Mesodermal cell (in vitro differentiated cells): Measurements from ENCODE around the gene CNN3.

Source experiments
- H3K27ac ChIP-seq: 2 replicates; pipeline ENCODE4 v1.7.0; 2013; ENCODE audit warnings: mild to moderate bottlenecking, low read depth, low read length, moderate library complexity; ENCODE audit not compliant: severe bottlenecking
- H3K36me3 ChIP-seq: 2 replicates; pipeline ENCODE4 v1.7.1; 2013; ENCODE audit warnings: mild to moderate bottlenecking, low read length, moderate library complexity; ENCODE audit not compliant: control insufficient read depth, insufficient read depth
- H3K4me1 ChIP-seq: one replicate; pipeline ENCODE4 v1.7.1; 2013; ENCODE audit warnings: mild to moderate bottlenecking, low read length; ENCODE audit not compliant: insufficient read depth, control insufficient read depth, poor library complexity, severe bottlenecking
- H3K4me3 ChIP-seq: 2 replicates; pipeline ENCODE4 v1.7.0; 2013; ENCODE audit warnings: low read length, control low read depth, mild to moderate bottlenecking; ENCODE audit not compliant: insufficient read depth, poor library complexity, severe bottlenecking; ENCODE audit errors: extremely low read depth
- H3K9me3 ChIP-seq: 2 replicates; pipeline ENCODE4 v1.7.1; 2013; ENCODE audit warnings: mild to moderate bottlenecking, low read length, moderate library complexity; ENCODE audit not compliant: control insufficient read depth
- WGBS, 2 experiments: methylation state at CpG; one replicate each; pipeline ENCODE4 v1.1.5; 2013; ENCODE audit warnings: missing lambda C conversion rate in 2 of 2; ENCODE audit not compliant: insufficient coverage in 2 of 2; 5-methylcytosine and 5-hydroxymethylcytosine counted together

CNN3 gene

GRCh38 chr1:94887106-94887505 is 39.8 kb downstream of the CNN3 start:
- 85 to 100% methylated on average over 1 to 2 of the region's 3 CpGs for WGBS, 2 experiments

GRCh38 chr1:94886361-94886760 is 40.5 kb downstream of the CNN3 start:
- Histone ChIP-seq H3K4me3 (no peak overlapping the region), H3K27ac (no peak overlapping the region), H3K4me1 (peaks cover 3% of the 10 kb centered on the region), H3K9me3 (no peaks in the 10 kb centered on the region), H3K36me3 (peaks cover 11% of the 10 kb centered on the region)
- WGBS, 2 experiments, result 78 to 84% methylated on average over 3 of the region's 5 CpGs

More at GRCh38 chr1:94887106-94887505, 39.8 kb downstream of the CNN3 start:
- Histone ChIP-seq H3K36me3 (peaks cover 14% of the 10 kb centered on the region), H3K4me3 (no peak overlapping the region), H3K4me1 (peaks cover 3% of the 10 kb centered on the region), H3K27ac (no peak overlapping the region), H3K9me3 (no peaks in the 10 kb centered on the region)

GRCh38 chr1:94884507-94884906 is 42.4 kb downstream of the CNN3 start:
- peaks cover 3% of the 10 kb centered on the region for H3K4me1 ChIP-seq
- H3K4me3 ChIP-seq, result no peak overlapping the region
- peak overlapping the region; percentile 85 for H3K27ac ChIP-seq
- 78 to 79% methylated on average over 2 to 5 of the region's 6 CpGs for WGBS, 2 experiments
- peaks cover 6% of the 10 kb centered on the region for H3K36me3 ChIP-seq
- no peaks in the 10 kb centered on the region for H3K9me3 ChIP-seq

DNA sequence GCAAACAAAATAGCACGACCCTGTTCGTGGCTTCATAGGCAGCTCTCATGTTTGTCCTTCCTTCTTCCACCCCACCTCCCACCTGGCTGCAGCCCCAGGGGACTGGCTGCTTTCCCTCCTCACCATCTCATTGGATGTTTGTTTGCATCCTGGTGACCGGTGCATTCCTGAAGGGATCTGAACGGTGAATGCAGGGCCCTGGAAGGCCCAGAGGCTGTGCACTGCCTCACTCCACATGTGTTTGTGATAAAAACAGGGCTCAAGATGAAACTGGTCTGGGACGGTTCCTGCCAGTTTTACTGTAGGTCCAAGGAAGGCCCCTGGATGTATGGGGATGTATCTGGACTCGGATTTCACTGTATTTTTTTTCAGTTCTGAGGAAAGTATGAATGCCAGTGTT is 42.8 kb downstream of the CNN3 start:
- peaks cover 2% of the 10 kb centered on the region for H3K36me3 ChIP-seq
- H3K9me3 ChIP-seq, result no peaks in the 10 kb centered on the region
- peaks cover 3% of the 10 kb centered on the region for H3K4me1 ChIP-seq
- H3K27ac ChIP-seq, result peak overlapping the region; percentile 85
- H3K4me3 ChIP-seq, result no peak overlapping the region
- WGBS, 2 experiments, result 28 to 38% methylated on average over 4 to 5 of the region's 6 CpGs

DNA sequence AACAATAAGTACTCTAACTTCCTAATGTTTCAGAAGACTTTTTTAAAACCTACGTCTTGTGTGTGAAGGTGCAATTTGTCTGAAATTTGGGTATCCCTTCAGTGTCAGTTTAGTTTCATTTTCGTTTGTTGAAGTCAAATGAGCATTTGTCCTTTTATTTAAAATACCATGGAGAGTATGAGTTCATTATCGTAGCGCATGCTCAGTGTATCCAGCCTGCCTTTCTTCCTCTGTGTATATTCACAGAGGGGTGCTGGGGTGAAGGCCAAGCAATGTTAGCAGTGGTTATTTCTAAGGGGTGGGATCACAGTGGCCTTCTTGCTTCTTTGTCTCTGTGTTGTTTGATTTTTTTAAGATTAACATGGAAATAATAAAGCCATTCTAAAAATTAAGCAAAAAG is 43.2 kb downstream of the CNN3 start:
- Histone ChIP-seq H3K4me1 (peaks cover 3% of the 10 kb centered on the region), H3K27ac (peak overlapping the region; percentile 85), H3K4me3 (no peak overlapping the region), H3K9me3 (no peaks in the 10 kb centered on the region), H3K36me3 (no peaks in the 10 kb centered on the region)
- 80% methylated on average over 2 of the region's 4 CpGs; no CpG with 5 or more reads in 1 of the 2 experiments for WGBS, 2 experiments

DNA sequence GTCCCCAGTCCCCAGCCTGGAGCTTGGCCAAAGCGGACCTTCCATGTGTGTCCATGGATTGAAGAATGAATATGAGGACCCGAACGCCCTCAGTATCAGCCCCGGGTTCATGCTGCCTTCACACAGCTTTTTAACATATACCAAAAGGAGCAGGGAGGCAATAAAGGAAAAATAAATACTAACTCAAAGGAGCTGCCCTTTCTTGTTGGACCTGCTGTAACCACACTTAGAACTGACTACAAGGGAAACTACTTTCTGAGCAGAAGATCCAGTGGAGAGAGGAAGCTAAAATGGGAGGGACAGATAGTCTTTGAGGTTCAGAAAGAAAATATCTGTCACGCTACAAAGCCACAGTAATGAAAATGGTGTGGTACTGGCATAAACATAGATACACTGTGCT is 48.6 kb downstream of the CNN3 start:
- Histone ChIP-seq H3K4me3 (no peak overlapping the region), H3K27ac (no peak overlapping the region), H3K4me1 (peaks cover under 1% of the 10 kb centered on the region), H3K36me3 (no peaks in the 10 kb centered on the region), H3K9me3 (no peaks in the 10 kb centered on the region)
- 100% methylated on average over 1 of the region's 5 CpGs; no CpG with 5 or more reads in 1 of the 2 experiments for WGBS, 2 experiments

DNA sequence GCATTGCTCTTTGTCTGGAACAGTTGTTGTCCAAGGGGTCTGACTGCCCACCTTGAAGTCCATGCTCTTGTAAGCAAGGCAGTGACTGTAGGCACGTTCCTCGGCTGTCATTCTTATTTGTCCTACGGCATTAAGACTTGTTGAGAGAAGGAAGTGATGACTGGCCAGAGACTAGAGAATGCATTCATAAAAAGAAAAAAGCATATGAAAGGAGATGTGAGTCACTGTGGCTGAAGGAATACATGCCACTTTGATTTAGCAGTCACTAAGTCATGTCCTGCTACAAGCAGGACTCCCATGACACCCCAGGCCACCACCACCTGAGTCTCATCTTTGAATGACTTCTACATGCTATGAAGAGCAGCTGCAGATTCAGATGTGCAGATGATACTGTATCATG is 50.5 kb downstream of the CNN3 start:
- WGBS, 2 experiments, result 87 to 91% methylated on average over 3 of the region's 3 CpGs
- Histone ChIP-seq H3K4me3 (no peak overlapping the region), H3K9me3 (no peaks in the 10 kb centered on the region), H3K27ac (no peak overlapping the region), H3K36me3 (no peaks in the 10 kb centered on the region), H3K4me1 (peaks cover 4% of the 10 kb centered on the region)

DNA sequence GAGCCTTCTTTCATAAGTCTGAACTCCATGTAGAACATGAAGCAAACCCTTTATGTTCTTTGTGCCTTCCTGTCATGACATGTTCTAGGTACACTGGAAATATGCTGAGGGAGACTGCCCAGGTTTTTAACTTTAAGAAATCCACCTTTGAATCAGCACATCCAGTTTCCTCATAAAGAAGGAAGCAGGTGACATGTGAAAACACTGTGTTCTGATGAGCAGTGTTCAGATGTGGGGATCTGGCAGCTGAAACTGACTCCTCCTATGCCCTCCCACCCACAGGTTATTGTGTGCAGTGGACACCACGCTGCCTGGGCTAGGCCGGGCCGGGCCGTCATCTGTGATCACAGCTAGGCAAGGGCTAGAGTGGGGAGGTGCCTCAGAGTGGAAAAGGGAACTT is 51.1 kb downstream of the CNN3 start:
- H3K27ac ChIP-seq, result no peak overlapping the region

DNA sequence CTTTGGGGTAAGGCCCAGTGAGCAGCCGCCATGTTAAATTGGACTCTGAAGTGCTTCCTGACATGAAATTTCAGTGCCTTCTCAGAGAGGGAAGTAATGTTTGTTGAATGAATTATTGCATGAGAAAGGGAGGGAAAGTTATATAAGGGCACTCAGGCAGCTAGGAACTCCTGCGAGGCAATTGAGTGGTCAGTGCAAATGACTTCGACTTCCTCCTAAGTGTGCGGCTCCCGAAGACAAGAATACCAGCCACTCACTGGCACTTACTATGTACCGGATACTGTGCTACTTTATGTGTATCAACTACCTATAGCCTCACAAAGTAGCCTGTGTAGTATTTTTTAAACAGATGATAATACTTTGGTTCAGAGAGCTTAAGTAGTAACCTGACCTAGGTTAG is 52.5 kb downstream of the CNN3 start:
- Histone ChIP-seq H3K4me1 (peaks cover 6% of the 10 kb centered on the region), H3K27ac (no peak overlapping the region), H3K4me3 (no peak overlapping the region), H3K9me3 (no peaks in the 10 kb centered on the region), H3K36me3 (no peaks in the 10 kb centered on the region)
- 94 to 95% methylated on average over 2 to 5 of the region's 6 CpGs for WGBS, 2 experiments

More for the DNA sequence above, 51.1 kb downstream of the CNN3 start:
- H3K36me3 ChIP-seq, result no peaks in the 10 kb centered on the region
- no peak overlapping the region for H3K4me3 ChIP-seq
- H3K4me1 ChIP-seq, result peaks cover 6% of the 10 kb centered on the region
- no peaks in the 10 kb centered on the region for H3K9me3 ChIP-seq
- 100% methylated on average over 1 of the region's 4 CpGs; no CpG with 5 or more reads in 1 of the 2 experiments for WGBS, 2 experiments

DNA sequence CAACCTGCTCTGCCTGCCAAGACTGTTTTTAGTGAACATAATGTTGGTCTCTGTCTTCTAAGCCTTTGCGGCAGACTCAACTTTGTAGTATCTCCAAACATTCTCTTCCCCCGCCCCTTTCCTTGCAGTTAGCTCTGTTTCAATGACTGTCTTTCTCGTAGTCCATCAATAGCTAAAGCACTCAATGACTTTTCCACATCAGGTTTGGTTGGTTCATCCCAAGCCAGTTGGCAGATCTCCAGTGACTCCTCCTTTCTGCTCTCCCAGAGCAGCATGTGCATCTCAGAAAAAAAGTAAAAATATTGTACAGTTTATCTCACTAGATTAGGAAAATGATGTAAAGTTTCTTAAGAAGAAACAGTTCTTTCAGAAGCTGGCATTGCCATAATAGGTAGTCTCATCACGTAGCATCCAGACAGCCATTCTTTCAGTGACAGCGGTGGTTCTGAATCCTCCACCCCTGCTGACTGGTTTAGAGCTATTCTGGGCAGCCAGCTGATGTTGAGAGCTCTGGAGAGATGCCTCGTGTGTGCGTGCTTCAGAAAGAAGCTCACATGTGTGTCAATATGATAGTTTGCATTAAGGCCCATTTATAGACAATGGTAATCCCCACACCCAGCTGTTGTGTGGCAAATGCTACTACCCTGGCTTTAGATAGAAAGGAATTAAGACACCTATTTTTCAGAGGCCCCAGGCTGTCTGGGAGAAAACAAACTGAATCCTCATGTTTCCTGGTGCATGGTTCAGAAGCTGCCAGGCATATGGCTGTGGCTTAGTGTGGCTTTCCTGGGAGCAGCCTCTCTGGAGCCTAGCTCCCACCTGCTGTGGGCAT is 53.2 kb downstream of the CNN3 start:
- 89 to 95% methylated on average over 5 of the region's 7 CpGs for WGBS, 2 experiments
- H3K36me3 ChIP-seq, result no peaks in the 10 kb centered on the region

More for the DNA sequence above, 53.2 kb downstream of the CNN3 start:
- Histone ChIP-seq H3K9me3 (no peaks in the 10 kb centered on the region), H3K4me1 (peaks cover 6% of the 10 kb centered on the region), H3K4me3 (no peak overlapping the region), H3K27ac (no peak overlapping the region)
